Gastrocnemius medialis (tissue), 4 donors: ENCODE results near the gene LETMD1.

Experiments
- CTCF ChIP-seq, 5 experiments: fragments of 450-650 bp in 3 of 5; fragments of 200-600 bp in 2 of 5; sonication (generic) in 2 of 5; IDR thresholded peaks in 4 of 5; conservative IDR thresholded peaks in 1 of 5; 1 replicate in 4 of 5; 2 replicates in 1 of 5; pipeline ENCODE4 v1.5.1; 2016 to 2019; ENCODE audit warnings: antibody characterized with exemption in 5 of 5, mild to moderate bottlenecking in 3 of 5, moderate library complexity in 3 of 5
- POLR2A ChIP-seq, 2 donors: fragments of 450-650 bp; IDR thresholded peaks; one replicate each; pipeline ENCODE4 v1.6.1; 2017; ENCODE audit warnings: antibody characterized with exemption in 2 of 2, mild to moderate bottlenecking in 2 of 2, moderate library complexity in 2 of 2

GRCh38 chr12:51086933-51087332 is 38.8 kb downstream of the LETMD1 start:
- TF ChIP-seq POLR2A (IDR thresholded peaks at IDR 0.05): no peak
- no peak for TF ChIP-seq CTCF (IDR thresholded peaks at IDR 0.05 in 4 of 5, conservative IDR thresholded peaks at IDR 0.05 in 1 of 5)
